Measurements from ENCODE around the gene ZNF407.

Gene ZNF407

GRCh38 chr18:75109319-75109691, 511.6 kb downstream of the ZNF407 start:
- DNase-seq, result no peak

GRCh38 chr18:75109819-75110218, 512.1 kb downstream of the ZNF407 start:
- DNase-seq, result no peak

GRCh38 chr18:75110311-75110710, 512.6 kb downstream of the ZNF407 start:
- no peak for DNase-seq

GRCh38 chr18:75110846-75111415, 513.3 kb downstream of the ZNF407 start:
- no peak for DNase-seq

GRCh38 chr18:75111760-75112159, 514.1 kb downstream of the ZNF407 start:
- no peak for DNase-seq

GRCh38 chr18:75112186-75113096, 514.8 kb downstream of the ZNF407 start:
- no peak for DNase-seq

GRCh38 chr18:75113455-75113854, 515.8 kb downstream of the ZNF407 start:
- no peak for DNase-seq

GRCh38 chr18:75114231-75114764, 516.6 kb downstream of the ZNF407 start:
- DNase-seq, result no peak

All from CD4-positive, alpha-beta T cell treated with Interleukin-6 for 4 hours (primary cell).